Measurements from ENCODE around the gene AGPAT4. TPM values are rescaled to one million over a fixed set of nuclear protein-coding genes. Genes with fewer than 3 reads are reported as not detected.
A peak's percentile ranks its signal among the peaks of the same experiment; 100 is the strongest.

Gene AGPAT4
- total RNA-seq, 1 experiment from 2014 or later: 9.2 TPM

GRCh38 chr6:161200610-161201370, 73.1 kb downstream of the AGPAT4 start:
- Mint-ChIP-seq H3K36me3 (ENCODE audit: insufficient read depth, unreplicated experiment) (peaks cover 6% of the 10 kb centered on the region), H3K9me3 (ENCODE audit: unreplicated experiment) (no peaks in the 10 kb centered on the region), H3K4me1 (ENCODE audit: low read depth, unreplicated experiment) (no peaks in the 10 kb centered on the region), H3K27me3 (ENCODE audit: insufficient read depth, unreplicated experiment) (no peaks in the 10 kb centered on the region), H3K27ac (ENCODE audit: unreplicated experiment) (no peak overlapping the region), H3K4me3 (ENCODE audit: unreplicated experiment) (no peak overlapping the region)
- Histone ChIP-seq H3K4me3 (ENCODE audit: low read depth, low read length) (no peak overlapping the region), H3K9me3 (no peaks in the 10 kb centered on the region), H3K4me1 (no peaks in the 10 kb centered on the region), H3K27me3 (replicated peaks; ENCODE audit: control insufficient read depth, insufficient read depth, low read length) (no peaks in the 10 kb centered on the region), H3K36me3 (ENCODE audit: control insufficient read depth, insufficient read depth, low read length) (no peaks in the 10 kb centered on the region)
- no peak for DNase-seq
- TF ChIP-seq, protein P1, sequence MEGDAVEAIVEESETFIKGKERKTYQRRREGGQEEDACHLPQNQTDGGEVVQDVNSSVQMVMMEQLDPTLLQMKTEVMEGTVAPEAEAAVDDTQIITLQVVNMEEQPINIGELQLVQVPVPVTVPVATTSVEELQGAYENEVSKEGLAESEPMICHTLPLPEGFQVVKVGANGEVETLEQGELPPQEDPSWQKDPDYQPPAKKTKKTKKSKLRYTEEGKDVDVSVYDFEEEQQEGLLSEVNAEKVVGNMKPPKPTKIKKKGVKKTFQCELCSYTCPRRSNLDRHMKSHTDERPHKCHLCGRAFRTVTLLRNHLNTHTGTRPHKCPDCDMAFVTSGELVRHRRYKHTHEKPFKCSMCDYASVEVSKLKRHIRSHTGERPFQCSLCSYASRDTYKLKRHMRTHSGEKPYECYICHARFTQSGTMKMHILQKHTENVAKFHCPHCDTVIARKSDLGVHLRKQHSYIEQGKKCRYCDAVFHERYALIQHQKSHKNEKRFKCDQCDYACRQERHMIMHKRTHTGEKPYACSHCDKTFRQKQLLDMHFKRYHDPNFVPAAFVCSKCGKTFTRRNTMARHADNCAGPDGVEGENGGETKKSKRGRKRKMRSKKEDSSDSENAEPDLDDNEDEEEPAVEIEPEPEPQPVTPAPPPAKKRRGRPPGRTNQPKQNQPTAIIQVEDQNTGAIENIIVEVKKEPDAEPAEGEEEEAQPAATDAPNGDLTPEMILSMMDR (IDR thresholded peaks at IDR 0.05; ENCODE audit: insufficient read depth in 1 of 2, low read depth in 1 of 2, low read length in 1 of 2, severe bottlenecking in 1 of 2, unreplicated experiment in 1 of 2): peak in 1 of 2 experiments; percentile 13
- POLR2A ChIA-PET: no interaction called here
- CTCF ChIA-PET: no interaction called here
- no TSS peak for BruUV-seq (replicated peaks)
- intact Hi-C loops (cut with micrococcal nuclease; ENCODE audit: unreplicated experiment): no loop called here

GRCh38 chr6:161199850-161200249, 74.0 kb downstream of the AGPAT4 start:
- Histone ChIP-seq H3K36me3 (ENCODE audit: control insufficient read depth, insufficient read depth, low read length) (no peaks in the 10 kb centered on the region), H3K4me3 (ENCODE audit: low read depth, low read length) (no peak overlapping the region), H3K9me3 (no peaks in the 10 kb centered on the region), H3K4me1 (no peaks in the 10 kb centered on the region), H3K27me3 (replicated peaks; ENCODE audit: control insufficient read depth, insufficient read depth, low read length) (no peaks in the 10 kb centered on the region)
- TF ChIP-seq, protein P1 (IDR thresholded peaks at IDR 0.05; ENCODE audit: insufficient read depth in 1 of 2, low read depth in 1 of 2, low read length in 1 of 2, severe bottlenecking in 1 of 2, unreplicated experiment in 1 of 2): no peak
- H3K36me3 Mint-ChIP-seq (ENCODE audit: insufficient read depth, unreplicated experiment): peaks cover 6% of the 10 kb centered on the region
- intact Hi-C loops (cut with micrococcal nuclease; ENCODE audit: unreplicated experiment): no loop called here
- no TSS peak for BruUV-seq (replicated peaks)
- no peaks in the 10 kb centered on the region for H3K9me3 Mint-ChIP-seq (ENCODE audit: unreplicated experiment)
- no peak for DNase-seq
- H3K4me1 Mint-ChIP-seq (ENCODE audit: low read depth, unreplicated experiment): no peaks in the 10 kb centered on the region
- CTCF ChIA-PET: no interaction called here
- POLR2A ChIA-PET: no interaction called here
- H3K27ac Mint-ChIP-seq (ENCODE audit: unreplicated experiment): no peak overlapping the region
- no peaks in the 10 kb centered on the region for H3K27me3 Mint-ChIP-seq (ENCODE audit: insufficient read depth, unreplicated experiment)
- no peak overlapping the region for H3K4me3 Mint-ChIP-seq (ENCODE audit: unreplicated experiment)

GRCh38 chr6:161198783-161199460, 74.9 kb downstream of the AGPAT4 start:
- H3K27me3 Mint-ChIP-seq (ENCODE audit: insufficient read depth, unreplicated experiment): no peaks in the 10 kb centered on the region
- Histone ChIP-seq H3K9me3 (no peaks in the 10 kb centered on the region), H3K27me3 (replicated peaks; ENCODE audit: control insufficient read depth, insufficient read depth, low read length) (no peaks in the 10 kb centered on the region), H3K4me3 (ENCODE audit: low read depth, low read length) (no peak overlapping the region), H3K4me1 (no peaks in the 10 kb centered on the region), H3K36me3 (ENCODE audit: control insufficient read depth, insufficient read depth, low read length) (no peaks in the 10 kb centered on the region)
- intact Hi-C loops (cut with micrococcal nuclease; ENCODE audit: unreplicated experiment): no loop called here
- no peak overlapping the region for H3K27ac Mint-ChIP-seq (ENCODE audit: unreplicated experiment)
- no peaks in the 10 kb centered on the region for H3K9me3 Mint-ChIP-seq (ENCODE audit: unreplicated experiment)
- peaks cover 6% of the 10 kb centered on the region for H3K36me3 Mint-ChIP-seq (ENCODE audit: insufficient read depth, unreplicated experiment)
- DNase-seq: no peak
- no peaks in the 10 kb centered on the region for H3K4me1 Mint-ChIP-seq (ENCODE audit: low read depth, unreplicated experiment)
- ChIA-PET CTCF (no interaction called here), POLR2A (no interaction called here)
- BruUV-seq (replicated peaks): no TSS peak
- TF ChIP-seq, protein P1 (IDR thresholded peaks at IDR 0.05; ENCODE audit: insufficient read depth in 1 of 2, low read depth in 1 of 2, low read length in 1 of 2, severe bottlenecking in 1 of 2, unreplicated experiment in 1 of 2): no peak
- no peak overlapping the region for H3K4me3 Mint-ChIP-seq (ENCODE audit: unreplicated experiment)
